ENCODE data around the gene MYO1A.

Gene MYO1A

GRCh38 chr12:57031789-57032188 is 18.1 kb downstream of the MYO1A start:
- Histone ChIP-seq H3K9me3 (no peaks in the 10 kb centered on the region), H3K36me3 (no peaks in the 10 kb centered on the region), H3K27me3 (peaks cover 0 to 14% of the 10 kb centered on the region in 2 donors), H3K27ac (no peak overlapping the region), H3K4me1 (no peaks in the 10 kb centered on the region), H3K4me3 (no peak overlapping the region)
- intact Hi-C loops (cut with DNase I; ENCODE audit: low total_unique reads): no loop called here
- DNase-seq: no peak
- no peak for TF ChIP-seq CTCF (IDR thresholded peaks at IDR 0.05)

GRCh38 chr12:57031138-57031725 is 18.7 kb downstream of the MYO1A start:
- intact Hi-C loops (cut with DNase I; ENCODE audit: low total_unique reads): no loop called here
- H3K36me3 ChIP-seq: no peaks in the 10 kb centered on the region
- peaks cover 0 to 14% of the 10 kb centered on the region in 2 donors for H3K27me3 ChIP-seq
- no peak for TF ChIP-seq CTCF (IDR thresholded peaks at IDR 0.05)
- no peaks in the 10 kb centered on the region for H3K4me1 ChIP-seq
- H3K4me3 ChIP-seq: no peak overlapping the region
- no peaks in the 10 kb centered on the region for H3K9me3 ChIP-seq
- H3K27ac ChIP-seq: no peak overlapping the region
- no peak for DNase-seq

GRCh38 chr12:57029457-57029856 is 20.5 kb downstream of the MYO1A start:
- intact Hi-C loops (cut with DNase I; ENCODE audit: low total_unique reads): no loop called here
- Histone ChIP-seq H3K4me1 (no peaks in the 10 kb centered on the region), H3K36me3 (no peaks in the 10 kb centered on the region), H3K9me3 (no peaks in the 10 kb centered on the region), H3K27me3 (peaks cover 0 to 25% of the 10 kb centered on the region in 2 donors), H3K4me3 (no peak overlapping the region), H3K27ac (no peak overlapping the region)
- no peak for DNase-seq
- no peak for TF ChIP-seq CTCF (IDR thresholded peaks at IDR 0.05)

- Histone ChIP-seq H3K27ac (no peak overlapping the region), H3K4me3 (no peak overlapping the region), H3K4me1 (no peaks in the 10 kb centered on the region), H3K9me3 (no peaks in the 10 kb centered on the region), H3K27me3 (peaks cover 0 to 25% of the 10 kb centered on the region in 2 donors), H3K36me3 (no peaks in the 10 kb centered on the region)
- no peak for TF ChIP-seq CTCF (IDR thresholded peaks at IDR 0.05)
- intact Hi-C loops (cut with DNase I; ENCODE audit: low total_unique reads): no loop called here
- no peak for DNase-seq
These were observed 22.1 kb downstream of the MYO1A start for GRCh38 chr12:57027805-57028153.

GRCh38 chr12:57027011-57027804 is 22.7 kb downstream of the MYO1A start:
- no peak for DNase-seq
- Histone ChIP-seq H3K27ac (no peak overlapping the region), H3K9me3 (no peaks in the 10 kb centered on the region), H3K27me3 (peaks cover 0 to 25% of the 10 kb centered on the region in 2 donors), H3K36me3 (no peaks in the 10 kb centered on the region), H3K4me3 (no peak overlapping the region), H3K4me1 (no peaks in the 10 kb centered on the region)
- no peak for TF ChIP-seq CTCF (IDR thresholded peaks at IDR 0.05)
- intact Hi-C loops (cut with DNase I; ENCODE audit: low total_unique reads): no loop called here

Data from tibial artery (tissue), 4 donors.